ENCODE measurements around the gene CCDC68. TPM values are rescaled to one million over a fixed set of nuclear protein-coding genes. Genes with fewer than 3 reads are reported as not detected.

The CCDC68 gene
- total RNA-seq, 3 donors from 2014 or later = not detected

DNA sequence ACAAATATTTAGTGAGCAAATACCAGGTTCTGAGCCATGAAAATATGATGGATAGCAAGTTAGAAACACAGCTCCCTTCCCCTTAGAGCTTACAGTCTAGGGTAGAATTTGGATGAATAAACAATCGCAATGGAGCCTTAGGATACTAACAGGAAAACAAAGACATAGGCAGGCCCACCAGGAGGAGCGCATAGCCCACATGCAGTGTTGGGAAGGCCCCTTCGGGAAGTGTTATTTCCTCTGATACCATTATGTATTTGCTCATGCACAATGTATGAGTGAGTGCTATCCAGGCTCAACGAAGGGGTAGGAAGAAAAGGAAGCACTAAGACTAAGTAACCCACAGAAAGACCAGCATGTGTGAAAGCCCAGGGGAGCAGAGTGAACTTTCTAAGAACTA lies 76.9 kb downstream of the CCDC68 start:
- no peak for ATAC-seq
- H3K36me3 Mint-ChIP-seq (ENCODE audit: insufficient read depth) = peaks cover 11% of the 10 kb centered on the region
- no peak for DNase-seq
- H3K27me3 Mint-ChIP-seq (ENCODE audit: low read depth) = no peaks in the 10 kb centered on the region
- no peaks in the 10 kb centered on the region for H3K9me3 Mint-ChIP-seq
- no peaks in the 10 kb centered on the region for H3K4me1 Mint-ChIP-seq (ENCODE audit: low read depth)
- H3K4me3 Mint-ChIP-seq = no peak overlapping the region

GRCh38 chr18:54881229-54881768 lies 78.0 kb downstream of the CCDC68 start:
- Mint-ChIP-seq H3K4me1 (ENCODE audit: low read depth) (no peaks in the 10 kb centered on the region), H3K9me3 (no peaks in the 10 kb centered on the region), H3K36me3 (ENCODE audit: insufficient read depth) (peaks cover 11% of the 10 kb centered on the region), H3K27me3 (ENCODE audit: low read depth) (no peaks in the 10 kb centered on the region), H3K4me3 (no peak overlapping the region)
- ATAC-seq (no peak), DNase-seq (no peak)

DNA sequence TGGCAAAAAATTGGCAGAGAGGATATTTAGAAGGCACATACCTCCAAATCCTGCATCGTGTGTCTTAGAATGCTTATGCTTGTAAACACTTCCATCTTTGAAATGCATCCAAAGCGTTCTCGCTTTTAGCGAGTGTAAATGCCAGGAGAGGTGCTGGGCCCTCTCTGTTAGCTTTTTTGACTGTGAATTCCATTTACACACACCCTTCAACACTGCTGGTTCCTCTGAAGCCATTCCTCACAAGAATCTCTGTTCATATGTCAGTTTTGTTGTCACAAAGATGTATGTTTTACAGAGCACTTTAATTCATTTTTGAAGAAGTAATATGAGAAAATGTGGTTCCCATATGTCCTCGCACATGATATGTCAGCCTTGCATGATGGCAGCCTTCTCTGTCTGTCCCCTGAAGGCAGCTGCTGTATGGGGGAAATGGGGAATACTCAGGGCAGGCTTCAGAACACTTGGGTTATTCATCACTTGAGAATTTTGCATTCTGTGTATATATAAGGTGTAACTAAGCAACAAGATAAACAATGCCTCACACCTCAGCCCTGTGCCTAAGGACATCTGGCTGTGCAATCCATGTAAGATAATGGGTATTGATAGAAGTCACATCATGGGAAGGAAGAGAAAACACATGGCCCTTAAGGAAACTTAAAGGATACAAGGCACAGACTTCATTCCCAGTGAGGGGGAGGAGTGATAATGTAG lies 78.7 kb downstream of the CCDC68 start:
- Mint-ChIP-seq H3K4me3 (no peak overlapping the region), H3K4me1 (ENCODE audit: low read depth) (no peaks in the 10 kb centered on the region), H3K36me3 (ENCODE audit: insufficient read depth) (peaks cover 9% of the 10 kb centered on the region), H3K27me3 (ENCODE audit: low read depth) (no peaks in the 10 kb centered on the region), H3K9me3 (no peaks in the 10 kb centered on the region)
- ATAC-seq = no peak
- DNase-seq = no peak

GRCh38 chr18:54879691-54880090 lies 79.6 kb downstream of the CCDC68 start:
- ATAC-seq = no peak
- H3K9me3 Mint-ChIP-seq = no peaks in the 10 kb centered on the region
- H3K4me1 Mint-ChIP-seq (ENCODE audit: low read depth) = no peaks in the 10 kb centered on the region
- no peak for DNase-seq
- H3K4me3 Mint-ChIP-seq = no peak overlapping the region
- peaks cover 5% of the 10 kb centered on the region for H3K36me3 Mint-ChIP-seq (ENCODE audit: insufficient read depth)
- no peaks in the 10 kb centered on the region for H3K27me3 Mint-ChIP-seq (ENCODE audit: low read depth)

DNA sequence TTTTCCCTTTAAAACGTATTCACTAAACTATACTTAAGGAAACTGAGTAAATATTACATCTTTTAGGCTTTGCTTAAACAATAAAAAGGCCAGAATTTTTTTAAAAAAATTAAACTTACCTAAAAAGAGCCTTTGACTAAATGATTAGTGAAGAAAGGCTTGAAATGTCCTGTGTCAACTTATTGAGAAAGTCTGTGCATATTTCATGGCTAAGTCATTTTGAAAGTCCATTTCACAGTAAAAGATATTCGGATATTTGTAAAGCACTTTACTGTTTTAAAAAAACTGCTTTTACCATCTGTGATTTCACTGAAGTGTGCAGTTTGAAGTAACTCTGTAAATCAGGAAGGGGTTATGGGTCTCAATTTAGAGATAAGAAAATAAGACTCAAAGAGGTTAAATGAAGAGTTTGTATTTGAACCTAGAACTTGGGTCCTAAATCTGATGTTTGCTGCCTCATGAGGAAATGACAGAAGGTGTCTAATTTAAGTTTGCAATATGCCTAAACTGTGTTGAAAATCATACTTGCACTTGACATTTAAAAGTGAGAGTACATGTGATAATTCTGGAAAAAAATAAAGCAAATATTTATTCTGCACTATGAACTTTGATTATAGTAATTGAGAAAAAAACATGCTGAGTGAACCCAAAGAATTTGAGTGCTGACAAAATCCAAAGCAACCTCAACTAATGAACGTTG lies 80.5 kb downstream of the CCDC68 start:
- no peaks in the 10 kb centered on the region for H3K9me3 Mint-ChIP-seq
- H3K27me3 Mint-ChIP-seq (ENCODE audit: low read depth) = no peaks in the 10 kb centered on the region
- H3K4me1 Mint-ChIP-seq (ENCODE audit: low read depth) = no peaks in the 10 kb centered on the region
- ATAC-seq (no peak), DNase-seq (no peak)
- H3K36me3 Mint-ChIP-seq (ENCODE audit: insufficient read depth) = peaks cover 5% of the 10 kb centered on the region
- no peak overlapping the region for H3K4me3 Mint-ChIP-seq

DNA sequence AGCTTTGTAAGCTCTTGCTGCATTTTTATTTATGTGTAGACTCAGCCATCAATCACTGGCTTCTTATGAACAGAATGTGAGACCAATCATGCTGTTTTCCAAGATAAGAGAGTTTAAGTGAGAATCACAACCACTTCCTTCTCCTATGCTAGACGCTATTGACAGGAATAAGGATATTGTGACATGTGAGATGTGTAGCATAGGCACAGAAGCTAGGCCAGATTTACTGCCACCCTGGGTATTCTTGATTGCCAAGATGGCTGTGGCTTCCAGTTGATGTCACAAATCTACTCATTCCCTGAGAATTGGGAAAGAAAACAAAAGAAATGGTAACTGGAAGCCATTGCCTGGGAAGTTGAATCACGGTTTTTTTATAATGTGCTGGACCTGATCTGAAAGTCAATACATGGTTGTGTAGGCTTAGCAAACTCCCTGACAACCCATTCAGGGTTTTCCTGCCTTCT lies 81.1 kb downstream of the CCDC68 start:
- DNase-seq (no peak), ATAC-seq (no peak)
- H3K4me1 Mint-ChIP-seq (ENCODE audit: low read depth) = peaks cover 2% of the 10 kb centered on the region
- H3K4me3 Mint-ChIP-seq = no peak overlapping the region
- H3K27me3 Mint-ChIP-seq (ENCODE audit: low read depth) = no peaks in the 10 kb centered on the region
- H3K36me3 Mint-ChIP-seq (ENCODE audit: insufficient read depth) = peaks cover 5% of the 10 kb centered on the region
- no peaks in the 10 kb centered on the region for H3K9me3 Mint-ChIP-seq

- Mint-ChIP-seq H3K9me3 (no peaks in the 10 kb centered on the region), H3K4me3 (no peak overlapping the region), H3K4me1 (ENCODE audit: low read depth) (peaks cover 7% of the 10 kb centered on the region), H3K36me3 (ENCODE audit: insufficient read depth) (peaks cover 5% of the 10 kb centered on the region), H3K27me3 (ENCODE audit: low read depth) (no peaks in the 10 kb centered on the region)
- DNase-seq (no peak), ATAC-seq (no peak)
Observed at GRCh38 chr18:54877076-54877475, 82.2 kb downstream of the CCDC68 start.

DNA sequence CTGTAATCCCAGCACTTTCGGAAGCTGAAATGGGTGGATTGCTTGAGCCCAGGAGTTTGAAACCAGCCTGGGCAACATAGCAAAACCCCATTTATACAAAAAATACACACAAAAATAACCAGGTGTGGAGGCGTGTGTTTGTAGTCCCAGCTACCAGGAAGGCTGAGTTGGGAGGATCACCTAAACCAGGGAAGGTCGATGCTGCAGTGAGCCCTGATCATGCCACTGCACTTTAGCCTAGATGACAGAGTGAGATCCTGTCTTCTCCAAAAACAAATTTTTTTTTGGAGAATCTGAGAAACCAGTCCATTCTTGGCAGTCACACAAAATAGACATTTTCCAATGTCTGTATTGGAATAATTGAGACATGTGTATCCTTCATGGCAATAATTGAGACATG lies 84.2 kb downstream of the CCDC68 start:
- ATAC-seq (no peak), DNase-seq (no peak)
- H3K4me1 Mint-ChIP-seq (ENCODE audit: low read depth) = peaks cover 7% of the 10 kb centered on the region
- H3K27me3 Mint-ChIP-seq (ENCODE audit: low read depth) = no peaks in the 10 kb centered on the region
- H3K9me3 Mint-ChIP-seq = no peaks in the 10 kb centered on the region
- H3K4me3 Mint-ChIP-seq = no peak overlapping the region
- H3K36me3 Mint-ChIP-seq (ENCODE audit: insufficient read depth) = peaks cover 5% of the 10 kb centered on the region

DNA sequence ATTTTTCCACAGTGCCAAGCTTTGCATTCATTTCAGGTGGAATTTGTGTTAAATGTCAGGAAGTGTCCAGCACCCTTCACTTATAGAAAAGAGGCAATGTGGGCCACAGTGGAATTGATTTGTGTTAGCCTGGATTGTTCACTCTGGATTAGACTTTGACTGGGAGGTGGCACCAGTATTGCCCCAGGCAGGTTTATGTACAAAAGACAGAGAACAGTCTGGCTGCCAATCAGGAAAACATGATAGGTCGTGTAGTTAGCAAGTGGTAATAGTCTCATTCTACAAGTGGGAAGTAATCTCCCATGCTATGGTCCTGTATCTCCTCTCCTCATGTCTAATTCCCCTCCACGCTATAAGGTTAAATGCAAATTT lies 85.4 kb downstream of the CCDC68 start:
- ATAC-seq = no peak

DNA sequence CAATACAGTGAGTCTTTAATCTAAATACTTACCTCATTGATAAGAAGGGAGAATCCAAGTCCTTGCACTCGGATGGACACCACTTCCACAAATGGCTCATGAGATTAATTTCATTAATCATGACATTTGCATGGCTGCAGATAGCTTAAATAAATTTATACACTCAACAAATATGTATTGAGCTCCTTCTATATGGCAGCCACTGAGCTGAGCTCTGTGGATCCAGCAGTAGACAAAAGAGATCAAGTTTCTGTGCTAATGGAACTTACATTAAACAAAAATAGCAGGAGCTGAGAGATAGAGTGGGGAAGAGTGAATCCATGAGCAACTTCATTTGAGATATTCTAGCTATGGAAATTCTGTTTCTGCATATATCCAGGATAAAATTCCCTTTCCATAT lies 86.6 kb downstream of the CCDC68 start:
- DNase-seq = no peak
- H3K36me3 Mint-ChIP-seq (ENCODE audit: insufficient read depth) = peaks cover 2% of the 10 kb centered on the region
- peaks cover 7% of the 10 kb centered on the region for H3K4me1 Mint-ChIP-seq (ENCODE audit: low read depth)
- ATAC-seq = no peak
- H3K9me3 Mint-ChIP-seq = no peaks in the 10 kb centered on the region
- no peak overlapping the region for H3K4me3 Mint-ChIP-seq
- H3K27me3 Mint-ChIP-seq (ENCODE audit: low read depth) = no peaks in the 10 kb centered on the region

More for the DNA sequence above, 85.4 kb downstream of the CCDC68 start:
- Mint-ChIP-seq H3K27me3 (ENCODE audit: low read depth) (no peaks in the 10 kb centered on the region), H3K4me3 (no peak overlapping the region), H3K4me1 (ENCODE audit: low read depth) (peaks cover 7% of the 10 kb centered on the region), H3K9me3 (no peaks in the 10 kb centered on the region), H3K36me3 (ENCODE audit: insufficient read depth) (peaks cover 2% of the 10 kb centered on the region)
- DNase-seq = no peak

- DNase-seq (no peak), ATAC-seq (no peak)
- H3K9me3 Mint-ChIP-seq = no peaks in the 10 kb centered on the region
- no peak overlapping the region for H3K4me3 Mint-ChIP-seq
- peaks cover 7% of the 10 kb centered on the region for H3K4me1 Mint-ChIP-seq (ENCODE audit: low read depth)
- H3K27me3 Mint-ChIP-seq (ENCODE audit: low read depth) = no peaks in the 10 kb centered on the region
- peaks cover 2% of the 10 kb centered on the region for H3K36me3 Mint-ChIP-seq (ENCODE audit: insufficient read depth)
Observed at GRCh38 chr18:54871231-54871630, 88.0 kb downstream of the CCDC68 start.

- ATAC-seq (no peak), DNase-seq (no peak)
- no peaks in the 10 kb centered on the region for H3K4me1 Mint-ChIP-seq (ENCODE audit: low read depth)
- H3K4me3 Mint-ChIP-seq = no peak overlapping the region
- peaks cover 2% of the 10 kb centered on the region for H3K36me3 Mint-ChIP-seq (ENCODE audit: insufficient read depth)
- no peaks in the 10 kb centered on the region for H3K27me3 Mint-ChIP-seq (ENCODE audit: low read depth)
- H3K9me3 Mint-ChIP-seq = no peaks in the 10 kb centered on the region
Observed at GRCh38 chr18:54867131-54867530, 92.1 kb downstream of the CCDC68 start.

DNA sequence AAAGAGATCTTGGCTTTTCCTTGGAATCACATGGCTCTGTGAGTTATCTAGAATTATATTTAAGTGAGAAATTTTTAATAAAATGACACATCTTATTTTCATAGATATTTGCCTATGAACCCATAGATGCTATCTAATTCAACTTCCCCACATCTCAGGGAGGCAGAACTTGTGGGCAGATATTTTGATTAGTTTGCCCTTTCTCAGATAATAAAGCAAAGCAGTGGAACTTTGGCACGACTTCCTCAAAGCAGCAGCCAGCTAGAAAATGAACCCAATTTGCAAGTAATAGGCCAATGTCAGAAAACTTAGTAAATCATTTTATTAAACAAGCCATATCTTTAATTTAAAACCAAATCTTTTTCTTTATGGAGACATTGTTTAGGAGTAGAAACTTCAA lies 98.3 kb downstream of the CCDC68 start:
- Mint-ChIP-seq H3K4me1 (ENCODE audit: low read depth) (no peaks in the 10 kb centered on the region), H3K9me3 (no peaks in the 10 kb centered on the region), H3K27me3 (ENCODE audit: low read depth) (no peaks in the 10 kb centered on the region), H3K4me3 (no peak overlapping the region), H3K36me3 (ENCODE audit: insufficient read depth) (peaks cover 2% of the 10 kb centered on the region)
- ATAC-seq = no peak
- DNase-seq = no peak

GRCh38 chr18:54859667-54860421 lies 99.4 kb downstream of the CCDC68 start:
- Mint-ChIP-seq H3K4me1 (ENCODE audit: low read depth) (no peaks in the 10 kb centered on the region), H3K4me3 (no peak overlapping the region), H3K27me3 (ENCODE audit: low read depth) (no peaks in the 10 kb centered on the region), H3K36me3 (ENCODE audit: insufficient read depth) (peaks cover 4% of the 10 kb centered on the region), H3K9me3 (no peaks in the 10 kb centered on the region)
- ATAC-seq (no peak), DNase-seq (no peak)

All from activated T-cell treated with anti-CD3 and anti-CD28 coated beads, Interleukin-2, amount 50 U/mL, for 4 hours (primary cell).